ENCODE measurements around the gene ANXA11.

ANXA11 gene

DNA sequence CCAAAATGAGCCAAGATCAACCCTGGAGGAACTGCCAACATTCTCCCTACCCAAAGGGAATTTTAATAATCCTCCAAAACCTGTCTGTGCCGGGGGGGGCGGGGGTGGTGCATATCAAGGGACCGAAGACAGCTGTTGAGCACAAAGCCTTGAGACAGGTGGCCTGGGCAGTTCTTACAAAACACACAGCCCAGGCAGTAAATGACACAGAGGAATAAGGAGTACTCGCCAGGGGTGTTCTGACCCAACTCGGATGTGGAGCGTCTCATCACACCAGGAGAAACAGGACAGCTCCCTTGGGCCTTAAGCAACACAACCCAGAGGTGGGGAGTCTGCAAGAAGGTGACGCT is 37.2 kb downstream of the ANXA11 start:
- H3K4me1 ChIP-seq (ENCODE audit: control insufficient read depth, insufficient read depth, low read length), result peaks cover 73% of the 10 kb centered on the region
- H3K4me3 ChIP-seq (ENCODE audit: low read length), result no peak overlapping the region
- H3K36me3 ChIP-seq (ENCODE audit: control insufficient read depth, insufficient read depth, low read length), result peaks cover 19% of the 10 kb centered on the region
- no peaks in the 10 kb centered on the region for H3K9me3 ChIP-seq (ENCODE audit: control insufficient read depth, low read length)
- no peak overlapping the region for H3K9ac ChIP-seq (ENCODE audit: low read length)
- H3K27me3 ChIP-seq (ENCODE audit: control insufficient read depth, insufficient read depth, low read length), result no peaks in the 10 kb centered on the region

DNA sequence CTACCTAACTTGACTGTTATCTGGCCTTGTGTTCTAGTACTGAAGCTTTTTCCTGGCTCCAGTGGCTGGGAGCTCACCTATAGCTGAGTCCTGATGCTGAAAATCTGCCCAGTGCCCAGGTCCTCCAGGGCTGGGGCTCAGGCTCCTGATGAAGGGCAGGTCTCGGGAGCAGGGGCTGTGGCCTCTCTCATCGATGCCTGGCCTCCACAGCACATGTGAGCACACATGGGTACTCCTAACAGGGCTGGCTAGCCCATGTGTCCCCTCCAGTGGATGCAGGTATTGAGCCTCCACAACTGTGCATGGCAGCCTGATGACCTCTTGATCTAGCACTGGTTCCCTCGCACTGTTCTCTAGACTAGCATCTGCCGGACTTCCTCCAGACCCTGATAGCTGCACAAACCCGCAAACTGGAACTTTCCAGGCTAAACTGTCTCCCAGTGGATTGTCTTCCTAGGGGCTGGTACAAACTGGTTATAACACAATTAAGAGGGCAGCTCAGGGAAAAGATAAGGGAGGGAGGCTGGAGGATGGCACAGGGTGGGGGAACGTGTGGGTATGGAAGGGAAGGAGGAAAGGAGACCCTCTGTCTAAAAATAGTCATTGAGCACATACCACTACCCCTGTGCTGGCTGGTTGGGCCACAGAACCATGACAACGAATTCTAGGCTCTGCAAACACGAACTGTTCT is 37.7 kb downstream of the ANXA11 start:
- no peaks in the 10 kb centered on the region for H3K9me3 ChIP-seq (ENCODE audit: control insufficient read depth, low read length)
- H3K9ac ChIP-seq (ENCODE audit: low read length), result no peak overlapping the region
- H3K4me1 ChIP-seq (ENCODE audit: control insufficient read depth, insufficient read depth, low read length), result peaks cover 70% of the 10 kb centered on the region
- peaks cover 19% of the 10 kb centered on the region for H3K36me3 ChIP-seq (ENCODE audit: control insufficient read depth, insufficient read depth, low read length)
- H3K27me3 ChIP-seq (ENCODE audit: control insufficient read depth, insufficient read depth, low read length), result no peaks in the 10 kb centered on the region
- no peak overlapping the region for H3K4me3 ChIP-seq (ENCODE audit: low read length)

DNA sequence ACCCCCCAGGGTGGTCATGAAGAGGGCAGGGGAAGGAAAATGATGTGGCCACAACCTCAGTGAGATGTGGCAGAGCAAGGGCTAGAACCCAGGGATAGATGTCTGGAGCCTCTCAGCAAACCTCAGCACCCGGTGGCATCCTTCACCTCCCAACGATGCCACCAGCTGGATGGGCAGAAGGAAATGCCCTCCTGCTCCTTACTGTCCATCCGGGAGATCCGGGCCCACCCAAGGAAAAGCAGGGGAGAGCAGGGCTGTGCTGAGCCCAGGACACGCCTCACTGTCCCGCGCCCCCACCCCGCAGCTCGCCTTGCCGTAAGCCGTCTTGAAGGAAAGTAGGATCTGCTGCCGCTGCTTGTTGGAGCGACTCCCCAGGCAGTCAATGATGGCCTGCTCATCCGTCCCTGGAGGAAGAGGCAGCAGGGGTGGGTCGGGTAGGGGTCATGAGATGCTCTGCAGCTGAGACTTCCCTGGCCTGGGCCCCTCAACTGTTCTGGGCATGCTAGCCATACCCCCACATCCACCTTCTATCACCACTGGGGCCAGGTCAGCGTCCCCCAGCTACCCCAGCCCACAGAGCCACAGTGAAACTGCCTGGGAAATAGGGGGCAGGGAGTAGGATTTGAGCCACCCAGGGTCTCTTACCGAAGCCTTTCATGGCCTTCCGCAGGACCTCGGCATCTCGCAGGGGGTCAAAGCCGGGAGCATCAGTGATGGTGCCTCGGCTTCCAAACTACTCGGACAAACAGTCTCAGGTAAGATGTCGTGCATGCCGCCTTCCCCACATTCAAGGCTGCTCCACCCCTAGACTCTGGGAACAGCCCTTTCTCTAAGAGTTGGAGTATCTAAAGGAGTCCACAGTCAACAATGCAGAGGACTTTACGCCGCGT is 38.5 kb downstream of the ANXA11 start:
- Histone ChIP-seq H3K4me1 (ENCODE audit: control insufficient read depth, insufficient read depth, low read length) (peaks cover 62% of the 10 kb centered on the region), H3K36me3 (ENCODE audit: control insufficient read depth, insufficient read depth, low read length) (peaks cover 24% of the 10 kb centered on the region)

DNA sequence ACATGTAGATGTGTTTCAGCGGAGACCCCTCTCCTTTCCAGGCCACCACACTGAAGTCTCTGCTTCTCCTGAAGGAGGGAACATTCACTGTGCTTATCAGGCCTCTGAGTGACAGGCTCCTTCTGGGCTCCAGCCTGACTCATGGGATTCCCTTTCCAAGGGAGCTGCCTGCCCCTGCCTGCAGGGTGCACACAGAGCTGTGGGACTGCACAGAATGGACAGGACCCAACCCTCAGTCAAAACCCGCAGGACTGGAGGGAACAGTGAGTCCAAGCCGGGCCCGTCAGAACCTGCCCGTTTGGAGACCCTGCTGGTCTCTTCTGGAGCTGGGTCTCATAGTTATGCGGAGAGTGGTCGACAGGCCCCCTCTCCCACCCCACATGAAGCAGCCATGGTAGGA is 40.2 kb downstream of the ANXA11 start:
- Histone ChIP-seq H3K9ac (ENCODE audit: low read length) (no peak overlapping the region), H3K27me3 (ENCODE audit: control insufficient read depth, insufficient read depth, low read length) (no peaks in the 10 kb centered on the region), H3K4me1 (ENCODE audit: control insufficient read depth, insufficient read depth, low read length) (peaks cover 45% of the 10 kb centered on the region), H3K9me3 (ENCODE audit: control insufficient read depth, low read length) (no peaks in the 10 kb centered on the region), H3K36me3 (ENCODE audit: control insufficient read depth, insufficient read depth, low read length) (peaks cover 21% of the 10 kb centered on the region), H3K4me3 (ENCODE audit: low read length) (no peak overlapping the region)

More for the DNA sequence above, 38.5 kb downstream of the ANXA11 start:
- Histone ChIP-seq H3K4me3 (ENCODE audit: low read length) (no peak overlapping the region), H3K27me3 (ENCODE audit: control insufficient read depth, insufficient read depth, low read length) (no peaks in the 10 kb centered on the region), H3K9ac (ENCODE audit: low read length) (no peak overlapping the region), H3K9me3 (ENCODE audit: control insufficient read depth, low read length) (no peaks in the 10 kb centered on the region)

DNA sequence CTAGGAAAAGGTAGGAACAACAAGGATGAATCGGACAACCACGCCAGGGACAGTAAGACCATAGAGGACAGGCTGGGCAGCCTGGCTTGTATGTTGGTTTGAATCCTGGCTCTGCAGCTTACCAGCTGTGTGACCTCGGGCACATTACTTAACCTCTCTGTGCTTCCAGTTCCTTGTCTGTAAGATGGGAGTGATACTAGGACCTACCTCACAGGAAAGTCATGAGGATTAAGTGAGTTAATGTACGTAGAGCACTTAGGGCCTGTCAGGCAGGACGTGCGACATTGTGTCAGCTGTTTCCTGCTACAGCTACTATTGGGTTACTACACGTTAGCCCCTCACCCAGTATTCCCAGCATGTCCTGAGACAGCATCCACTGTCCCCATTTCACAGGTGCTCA is 40.7 kb downstream of the ANXA11 start:
- H3K36me3 ChIP-seq (ENCODE audit: control insufficient read depth, insufficient read depth, low read length), result peaks cover 21% of the 10 kb centered on the region

DNA sequence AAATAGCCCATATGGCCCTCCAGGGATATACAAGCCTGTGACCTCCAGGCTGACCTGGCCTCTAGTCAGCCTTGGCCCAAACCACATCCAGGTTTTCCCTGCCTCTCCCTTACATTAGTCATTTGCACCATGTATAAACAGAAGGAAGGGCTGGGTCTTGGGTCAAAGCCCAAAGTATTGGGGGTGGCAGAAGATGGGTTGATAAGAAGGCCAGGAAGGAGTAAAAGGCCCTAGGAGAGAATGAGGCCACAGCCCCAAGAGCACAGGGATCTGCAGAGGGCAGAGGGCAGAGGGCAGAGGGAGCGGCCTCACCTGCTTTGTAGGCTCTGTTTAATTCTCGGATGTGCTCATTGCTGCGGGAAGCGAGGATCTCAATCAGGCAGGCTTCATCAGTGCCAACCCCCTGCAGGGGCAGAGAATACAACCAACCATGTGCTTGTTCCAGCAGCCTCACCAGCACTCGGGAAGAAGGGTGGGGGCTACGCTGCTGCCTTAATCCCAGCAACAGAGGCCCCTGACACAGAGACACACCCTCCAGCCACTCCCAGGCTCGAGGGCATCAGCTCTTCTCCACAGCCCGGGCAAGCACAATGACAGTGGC is 41.5 kb downstream of the ANXA11 start:
- H3K36me3 ChIP-seq (ENCODE audit: control insufficient read depth, insufficient read depth, low read length), result peaks cover 21% of the 10 kb centered on the region
- H3K27me3 ChIP-seq (ENCODE audit: control insufficient read depth, insufficient read depth, low read length), result no peaks in the 10 kb centered on the region
- H3K4me1 ChIP-seq (ENCODE audit: control insufficient read depth, insufficient read depth, low read length), result peaks cover 41% of the 10 kb centered on the region
- no peak overlapping the region for H3K4me3 ChIP-seq (ENCODE audit: low read length)
- H3K9ac ChIP-seq (ENCODE audit: low read length), result no peak overlapping the region
- no peaks in the 10 kb centered on the region for H3K9me3 ChIP-seq (ENCODE audit: control insufficient read depth, low read length)

More for the DNA sequence above, 40.7 kb downstream of the ANXA11 start:
- Histone ChIP-seq H3K4me1 (ENCODE audit: control insufficient read depth, insufficient read depth, low read length) (peaks cover 40% of the 10 kb centered on the region), H3K9ac (ENCODE audit: low read length) (no peak overlapping the region), H3K9me3 (ENCODE audit: control insufficient read depth, low read length) (no peaks in the 10 kb centered on the region), H3K27me3 (ENCODE audit: control insufficient read depth, insufficient read depth, low read length) (no peaks in the 10 kb centered on the region), H3K4me3 (ENCODE audit: low read length) (no peak overlapping the region)

DNA sequence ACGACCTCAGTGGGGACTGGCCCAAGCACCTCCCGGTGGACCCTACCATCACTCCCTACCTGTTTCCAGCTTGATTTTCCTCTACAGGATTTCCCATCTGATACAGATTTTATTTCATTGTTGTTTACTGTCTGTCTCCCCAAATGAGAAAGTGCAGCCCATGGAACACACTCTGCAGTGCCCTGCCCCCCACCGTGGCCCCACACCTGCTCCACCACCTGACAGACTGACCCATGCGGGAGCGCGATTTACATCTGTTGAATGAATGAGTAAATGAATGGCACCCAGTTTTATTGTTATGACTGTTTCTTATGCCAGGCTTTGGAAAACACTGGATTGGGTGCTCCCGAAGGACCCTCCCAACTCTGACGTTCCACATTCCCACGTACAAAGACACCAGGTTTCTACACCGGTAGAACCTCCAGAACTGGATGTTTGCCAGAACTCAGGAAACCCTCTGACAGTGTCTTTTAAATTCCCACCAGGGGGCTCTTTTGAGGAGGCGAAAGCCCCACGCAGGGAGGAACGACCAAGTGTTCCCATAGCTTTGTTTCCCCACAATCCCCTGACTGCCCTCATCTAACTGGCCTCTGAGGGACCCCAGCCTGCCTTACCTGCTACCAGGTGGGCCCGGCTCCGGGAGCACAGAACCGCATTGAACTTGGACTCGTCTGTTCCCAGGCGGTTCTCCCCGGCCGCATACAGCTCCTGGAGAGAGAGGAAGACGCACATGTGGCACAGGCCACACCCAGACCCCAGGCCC is 43.8 kb downstream of the ANXA11 start:
- Histone ChIP-seq H3K27me3 (ENCODE audit: control insufficient read depth, insufficient read depth, low read length) (no peaks in the 10 kb centered on the region), H3K36me3 (ENCODE audit: control insufficient read depth, insufficient read depth, low read length) (peaks cover 30% of the 10 kb centered on the region), H3K9ac (ENCODE audit: low read length) (no peak overlapping the region), H3K9me3 (ENCODE audit: control insufficient read depth, low read length) (no peaks in the 10 kb centered on the region), H3K4me3 (ENCODE audit: low read length) (no peak overlapping the region), H3K4me1 (ENCODE audit: control insufficient read depth, insufficient read depth, low read length) (peaks cover 50% of the 10 kb centered on the region)

DNA sequence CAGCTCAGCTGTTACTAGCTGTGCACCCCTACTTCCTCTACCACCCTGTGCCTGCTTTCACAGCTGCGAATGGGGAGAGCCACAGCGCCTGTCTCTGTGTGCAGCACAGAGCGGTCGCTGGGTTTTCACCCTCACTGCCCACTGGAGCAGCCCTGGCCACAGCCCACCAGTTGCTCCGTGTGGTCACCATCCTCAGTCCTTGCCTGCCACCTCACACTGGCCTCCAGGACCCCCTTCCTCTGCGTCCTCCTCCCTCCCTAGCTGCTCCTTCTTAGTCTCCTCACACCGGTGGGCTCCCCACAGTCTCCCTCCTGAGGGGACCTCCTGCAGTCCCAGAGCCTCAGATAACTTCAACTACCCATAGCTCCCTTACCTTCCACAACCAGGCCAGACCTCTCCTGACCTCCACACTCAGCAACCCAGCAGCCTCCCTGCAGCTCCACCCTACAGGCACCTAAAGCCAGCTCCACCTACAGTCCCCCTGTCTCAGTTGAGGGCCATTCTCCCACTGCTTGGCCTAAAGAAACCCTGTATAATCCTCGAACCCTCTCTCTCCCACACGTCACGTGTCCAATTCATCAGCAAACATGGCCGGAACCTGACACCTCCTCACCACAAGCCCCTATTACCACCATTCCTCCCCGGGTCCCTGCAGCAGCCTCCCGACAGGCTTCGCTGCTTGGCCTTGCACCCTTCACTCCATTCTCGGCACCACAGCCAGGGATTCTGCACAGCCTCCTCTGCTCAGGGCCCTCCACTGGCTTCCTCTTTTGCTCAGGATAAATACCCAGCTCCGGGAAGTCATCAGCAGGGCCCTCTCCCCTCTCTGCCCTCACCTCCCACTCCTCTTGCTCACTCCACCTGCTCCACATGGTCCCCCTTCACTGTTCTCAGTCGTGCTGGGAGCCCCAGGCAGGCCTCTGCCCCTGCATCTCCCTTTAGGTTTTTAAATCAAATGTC is 44.7 kb downstream of the ANXA11 start:
- Histone ChIP-seq H3K4me1 (ENCODE audit: control insufficient read depth, insufficient read depth, low read length) (peaks cover 48% of the 10 kb centered on the region), H3K36me3 (ENCODE audit: control insufficient read depth, insufficient read depth, low read length) (peaks cover 35% of the 10 kb centered on the region), H3K9ac (ENCODE audit: low read length) (no peak overlapping the region)

DNA sequence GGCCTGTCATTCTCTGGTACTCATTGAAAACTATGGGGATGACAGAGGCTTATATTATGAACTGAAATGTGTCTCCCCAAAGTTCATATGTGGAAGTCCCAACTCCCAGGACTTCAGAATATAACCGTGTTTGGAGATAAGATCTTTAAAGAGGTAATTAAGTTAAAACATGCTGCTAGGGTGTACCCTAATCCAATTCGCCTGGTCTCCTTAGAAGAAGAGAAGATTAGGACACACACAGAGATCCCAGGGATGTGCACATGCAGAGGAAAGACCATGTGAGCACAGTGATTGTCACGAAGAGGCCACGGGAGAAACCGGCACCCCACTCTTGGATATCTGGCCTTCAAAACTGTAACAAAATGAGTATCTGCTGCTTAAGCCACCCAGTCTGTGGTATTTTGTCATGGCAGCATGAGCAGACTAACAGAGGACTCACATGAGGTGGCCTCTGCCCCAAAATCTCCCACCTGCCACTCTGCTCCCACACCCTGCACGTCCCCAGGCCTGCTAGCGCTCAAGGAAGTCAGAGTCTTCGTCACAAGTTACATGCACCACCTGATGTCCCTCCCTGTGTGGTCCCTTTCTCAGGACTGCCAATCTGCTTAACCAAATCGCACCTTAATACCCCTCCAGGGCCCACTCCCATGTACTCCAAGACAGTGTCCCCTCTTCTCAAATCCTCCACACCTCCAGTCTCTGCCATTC is 46.0 kb downstream of the ANXA11 start:
- no peaks in the 10 kb centered on the region for H3K27me3 ChIP-seq (ENCODE audit: control insufficient read depth, insufficient read depth, low read length)
- peaks cover 47% of the 10 kb centered on the region for H3K4me1 ChIP-seq (ENCODE audit: control insufficient read depth, insufficient read depth, low read length)
- H3K9ac ChIP-seq (ENCODE audit: low read length), result no peak overlapping the region
- no peaks in the 10 kb centered on the region for H3K9me3 ChIP-seq (ENCODE audit: control insufficient read depth, low read length)
- H3K4me3 ChIP-seq (ENCODE audit: low read length), result no peak overlapping the region
- H3K36me3 ChIP-seq (ENCODE audit: control insufficient read depth, insufficient read depth, low read length), result peaks cover 48% of the 10 kb centered on the region

More for the DNA sequence above, 44.7 kb downstream of the ANXA11 start:
- Histone ChIP-seq H3K27me3 (ENCODE audit: control insufficient read depth, insufficient read depth, low read length) (no peaks in the 10 kb centered on the region), H3K4me3 (ENCODE audit: low read length) (no peak overlapping the region), H3K9me3 (ENCODE audit: control insufficient read depth, low read length) (no peaks in the 10 kb centered on the region)

DNA sequence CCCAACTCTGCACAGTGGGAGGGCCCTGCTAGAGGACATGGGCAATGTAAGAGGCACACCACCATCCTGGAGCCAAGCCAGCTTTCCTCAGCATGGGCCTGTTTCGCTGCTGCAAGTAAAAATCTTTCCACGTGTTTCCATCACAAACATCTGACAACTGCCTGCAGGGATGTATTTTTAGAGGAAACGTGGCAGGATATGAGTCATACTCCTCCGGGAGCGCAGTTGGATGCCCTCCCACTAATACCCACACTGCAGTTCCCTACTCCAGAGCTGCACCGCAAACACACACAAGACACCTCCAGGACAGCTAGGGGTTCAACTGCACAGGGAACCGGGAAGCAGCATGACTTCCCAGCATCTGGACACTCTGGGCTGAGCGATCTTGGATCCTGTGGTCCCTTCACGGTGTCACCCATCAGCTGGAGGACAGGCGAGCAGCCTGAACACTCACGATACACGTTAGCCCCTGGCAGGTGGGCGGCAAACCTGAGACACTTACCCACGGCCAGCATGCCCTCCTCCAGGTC is 46.7 kb downstream of the ANXA11 start:
- Histone ChIP-seq H3K4me1 (ENCODE audit: control insufficient read depth, insufficient read depth, low read length) (peaks cover 41% of the 10 kb centered on the region), H3K36me3 (ENCODE audit: control insufficient read depth, insufficient read depth, low read length) (peaks cover 51% of the 10 kb centered on the region), H3K9me3 (ENCODE audit: control insufficient read depth, low read length) (no peaks in the 10 kb centered on the region), H3K27me3 (ENCODE audit: control insufficient read depth, insufficient read depth, low read length) (no peaks in the 10 kb centered on the region), H3K4me3 (ENCODE audit: low read length) (no peak overlapping the region), H3K9ac (ENCODE audit: low read length) (no peak overlapping the region)

Measured in mucosa of stomach (tissue), 1 donor.